HFF-Myc (cell line): ENCODE data around the gene CHMP2A.
"Not testable (repeated sequence)": the region's sequence is repeated elsewhere in the genome, so short reads cannot be mapped to it uniquely, and the experiment has no call there.

ENCODE experiments used
- DNase-seq: peaks from one replicate; pipeline ENCODE4 v3.0.0-alpha.2; 2011; ENCODE audit warnings: low read depth; ENCODE audit errors: extremely low read depth
- H3K4me3 ChIP-seq: replicated peaks from 2 replicates; pipeline ENCODE4 v1.5.1; 2011; ENCODE audit warnings: low read depth, mild to moderate bottlenecking, control low read depth, low read length
- TF ChIP-seq, protein P1 (sequence below): IDR thresholded peaks from 2 replicates; pipeline ENCODE4 v1.5.1; 2012; ENCODE audit warnings: mild to moderate bottlenecking, low read depth, low read length, control low read depth; ENCODE audit errors: missing control alignments

The CHMP2A gene

DNA sequence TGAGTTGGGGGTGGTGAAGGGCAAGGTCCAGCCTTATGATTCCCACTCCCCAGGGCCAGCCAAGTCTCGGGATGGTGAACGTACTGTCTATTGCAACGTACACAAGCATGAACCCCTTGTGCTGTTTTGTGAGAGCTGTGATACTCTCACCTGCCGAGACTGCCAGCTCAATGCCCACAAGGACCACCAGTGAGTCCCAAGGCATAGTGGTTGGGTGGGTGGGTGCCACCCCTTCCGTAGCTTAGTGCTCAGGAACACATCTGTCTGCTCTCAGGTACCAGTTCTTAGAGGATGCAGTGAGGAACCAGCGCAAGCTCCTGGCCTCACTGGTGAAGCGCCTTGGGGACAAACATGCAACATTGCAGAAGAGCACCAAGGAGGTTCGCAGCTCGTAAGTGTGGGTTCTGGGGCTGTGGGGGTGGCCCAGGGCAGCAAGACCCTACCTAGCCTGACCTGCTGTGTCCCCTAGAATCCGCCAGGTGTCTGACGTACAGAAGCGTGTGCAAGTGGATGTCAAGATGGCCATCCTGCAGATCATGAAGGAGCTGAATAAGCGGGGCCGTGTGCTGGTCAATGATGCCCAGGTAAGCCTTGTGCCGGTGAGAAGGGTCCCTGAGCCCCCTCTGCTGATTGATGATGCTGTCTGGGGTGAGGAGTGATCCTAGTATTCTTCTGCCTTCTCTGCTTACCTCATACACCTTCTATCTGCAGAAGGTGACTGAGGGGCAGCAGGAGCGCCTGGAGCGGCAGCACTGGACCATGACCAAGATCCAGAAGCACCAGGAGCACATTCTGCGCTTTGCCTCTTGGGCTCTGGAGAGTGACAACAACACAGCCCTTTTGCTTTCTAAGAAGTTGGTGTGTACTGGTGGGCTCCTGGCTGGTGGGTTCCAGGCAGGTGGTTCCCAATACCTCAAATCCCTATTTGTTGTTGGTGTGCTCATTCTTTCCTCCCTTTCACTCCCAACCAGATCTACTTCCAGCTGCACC lies 7.3 kb downstream of the CHMP2A start:
- no peak for DNase-seq
- H3K4me3 ChIP-seq = peak overlapping the region; percentile 98
- TF ChIP-seq, protein P1, sequence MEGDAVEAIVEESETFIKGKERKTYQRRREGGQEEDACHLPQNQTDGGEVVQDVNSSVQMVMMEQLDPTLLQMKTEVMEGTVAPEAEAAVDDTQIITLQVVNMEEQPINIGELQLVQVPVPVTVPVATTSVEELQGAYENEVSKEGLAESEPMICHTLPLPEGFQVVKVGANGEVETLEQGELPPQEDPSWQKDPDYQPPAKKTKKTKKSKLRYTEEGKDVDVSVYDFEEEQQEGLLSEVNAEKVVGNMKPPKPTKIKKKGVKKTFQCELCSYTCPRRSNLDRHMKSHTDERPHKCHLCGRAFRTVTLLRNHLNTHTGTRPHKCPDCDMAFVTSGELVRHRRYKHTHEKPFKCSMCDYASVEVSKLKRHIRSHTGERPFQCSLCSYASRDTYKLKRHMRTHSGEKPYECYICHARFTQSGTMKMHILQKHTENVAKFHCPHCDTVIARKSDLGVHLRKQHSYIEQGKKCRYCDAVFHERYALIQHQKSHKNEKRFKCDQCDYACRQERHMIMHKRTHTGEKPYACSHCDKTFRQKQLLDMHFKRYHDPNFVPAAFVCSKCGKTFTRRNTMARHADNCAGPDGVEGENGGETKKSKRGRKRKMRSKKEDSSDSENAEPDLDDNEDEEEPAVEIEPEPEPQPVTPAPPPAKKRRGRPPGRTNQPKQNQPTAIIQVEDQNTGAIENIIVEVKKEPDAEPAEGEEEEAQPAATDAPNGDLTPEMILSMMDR = no peak

DNA sequence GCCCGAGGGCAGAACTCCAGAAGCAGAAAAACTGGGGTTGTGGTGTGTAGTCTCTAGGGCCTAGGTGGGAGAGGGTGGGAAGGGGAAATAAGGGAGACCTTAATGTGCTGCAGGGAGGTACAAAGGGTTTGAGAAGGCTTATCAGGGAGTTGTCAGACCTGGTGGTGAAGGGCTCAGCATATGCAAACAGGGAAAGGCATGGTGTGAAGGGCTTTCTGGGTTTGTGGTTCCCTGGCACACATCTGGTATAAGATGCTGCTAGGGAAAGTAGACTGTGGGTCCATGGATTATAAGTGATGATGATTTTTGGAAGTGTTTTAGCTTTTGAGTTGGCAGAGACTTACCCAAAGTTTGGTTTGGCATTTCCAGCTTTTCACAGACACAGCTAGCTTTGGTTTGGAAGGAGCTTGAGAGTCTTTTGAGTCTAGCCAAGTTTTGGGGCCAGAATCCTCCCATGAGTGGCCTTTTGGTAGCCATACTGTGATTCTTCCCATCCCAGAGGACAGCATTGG lies 8.8 kb downstream of the CHMP2A start:
- DNase-seq = no peak
- TF ChIP-seq, protein P1 = no peak
- H3K4me3 ChIP-seq = peak overlapping the region; percentile 98

DNA sequence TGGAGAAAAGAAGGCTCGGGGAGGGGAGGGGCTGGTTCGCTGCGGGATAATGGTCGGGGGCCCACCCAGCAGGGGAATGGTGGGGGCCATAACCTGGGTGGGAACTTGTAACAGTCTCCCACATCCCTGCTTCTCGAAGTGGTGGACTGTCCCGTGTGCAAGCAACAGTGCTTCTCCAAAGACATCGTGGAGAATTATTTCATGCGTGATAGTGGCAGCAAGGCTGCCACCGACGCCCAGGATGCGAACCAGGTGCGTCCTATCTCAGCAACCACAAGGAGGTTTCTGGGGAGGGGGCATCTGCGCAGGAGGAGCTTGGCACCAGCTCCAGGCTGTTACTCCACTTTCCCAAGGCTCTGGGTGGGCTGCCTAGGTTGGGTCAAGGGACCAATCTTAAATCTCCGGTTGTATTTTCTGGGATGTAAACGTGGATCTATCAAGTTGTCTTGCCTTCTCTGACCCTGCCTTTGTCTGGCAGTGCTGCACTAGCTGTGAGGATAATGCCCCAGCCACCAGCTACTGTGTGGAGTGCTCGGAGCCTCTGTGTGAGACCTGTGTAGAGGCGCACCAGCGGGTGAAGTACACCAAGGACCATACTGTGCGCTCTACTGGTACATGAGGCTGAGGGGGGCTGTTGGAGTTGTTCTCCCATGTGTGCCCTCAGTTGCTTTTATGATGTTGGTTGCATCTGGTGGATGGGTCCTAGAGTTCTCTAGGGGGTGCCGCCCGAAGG lies 9.5 kb downstream of the CHMP2A start:
- TF ChIP-seq, protein P1 = no peak
- no peak for DNase-seq
- peak overlapping the region; percentile 98 for H3K4me3 ChIP-seq

DNA sequence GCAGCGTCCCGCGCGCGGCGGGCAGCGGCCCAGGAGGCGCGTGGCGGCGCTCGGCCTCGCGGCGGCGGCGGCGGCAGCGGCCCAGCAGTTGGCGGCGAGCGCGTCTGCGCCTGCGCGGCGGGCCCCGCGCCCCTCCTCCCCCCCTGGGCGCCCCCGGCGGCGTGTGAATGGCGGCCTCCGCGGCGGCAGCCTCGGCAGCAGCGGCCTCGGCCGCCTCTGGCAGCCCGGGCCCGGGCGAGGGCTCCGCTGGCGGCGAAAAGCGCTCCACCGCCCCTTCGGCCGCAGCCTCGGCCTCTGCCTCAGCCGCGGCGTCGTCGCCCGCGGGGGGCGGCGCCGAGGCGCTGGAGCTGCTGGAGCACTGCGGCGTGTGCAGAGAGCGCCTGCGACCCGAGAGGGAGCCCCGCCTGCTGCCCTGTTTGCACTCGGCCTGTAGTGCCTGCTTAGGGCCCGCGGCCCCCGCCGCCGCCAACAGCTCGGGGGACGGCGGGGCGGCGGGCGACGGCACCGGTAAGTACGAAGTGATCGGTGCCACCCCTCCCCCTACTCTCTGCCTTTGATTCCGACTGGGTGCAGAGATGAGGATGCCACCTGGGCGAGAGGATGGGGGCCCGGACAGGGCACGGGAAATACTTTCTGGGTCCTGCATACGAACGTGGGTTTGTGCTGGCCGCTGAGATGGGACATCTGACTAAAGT lies 10.2 kb downstream of the CHMP2A start:
- TF ChIP-seq, protein P1 = no peak
- no peak for DNase-seq
- H3K4me3 ChIP-seq = peak overlapping the region; percentile 98

DNA sequence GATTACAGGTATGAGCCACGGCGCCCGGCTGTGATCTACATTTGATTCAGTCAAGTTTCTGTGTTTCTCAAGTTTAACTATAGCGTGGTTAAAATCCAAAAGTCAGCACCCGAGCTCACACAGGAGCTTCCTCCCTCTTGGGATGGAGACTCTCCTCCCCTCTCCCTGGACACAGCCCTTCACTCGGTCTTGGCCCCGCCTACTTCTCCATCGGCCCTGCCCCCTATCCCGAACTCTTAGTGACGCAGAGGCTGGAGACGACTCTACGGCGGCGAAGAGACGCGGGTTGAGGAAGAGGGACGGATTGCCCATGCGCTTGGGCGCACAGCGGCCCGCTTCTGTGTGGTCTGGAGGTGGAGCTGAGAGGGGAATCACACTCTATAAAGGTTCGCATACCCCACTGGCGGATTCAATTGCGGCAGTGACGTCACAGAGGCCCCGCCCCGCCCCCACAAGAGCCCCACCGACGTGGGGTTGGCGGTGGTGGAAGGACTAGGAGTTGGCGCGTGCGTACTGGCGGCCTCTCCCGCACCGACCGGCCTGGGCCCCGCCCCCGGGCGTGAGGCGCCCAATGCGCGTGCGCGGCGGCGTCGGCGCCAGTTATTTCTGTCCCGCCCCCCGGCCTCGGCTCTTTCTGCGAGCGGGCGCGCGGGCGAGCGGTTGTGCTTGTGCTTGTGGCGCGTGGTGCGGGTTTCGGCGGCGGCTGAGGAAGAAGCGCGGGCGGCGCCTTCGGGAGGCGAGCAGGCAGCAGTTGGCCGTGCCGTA lies 10.9 kb downstream of the CHMP2A start, which contains the start of gene TRIM28:
TSS of gene TRIM28 (plus strand) at position 239 of the 765 bp plus-strand sequence. CDS start 694 bp downstream, outside the sequence.
- TF ChIP-seq, protein P1 = no peak
- peak; percentile 98 for DNase-seq
- H3K4me3 ChIP-seq = peak within 1 kb of the TSS; percentile 98

DNA sequence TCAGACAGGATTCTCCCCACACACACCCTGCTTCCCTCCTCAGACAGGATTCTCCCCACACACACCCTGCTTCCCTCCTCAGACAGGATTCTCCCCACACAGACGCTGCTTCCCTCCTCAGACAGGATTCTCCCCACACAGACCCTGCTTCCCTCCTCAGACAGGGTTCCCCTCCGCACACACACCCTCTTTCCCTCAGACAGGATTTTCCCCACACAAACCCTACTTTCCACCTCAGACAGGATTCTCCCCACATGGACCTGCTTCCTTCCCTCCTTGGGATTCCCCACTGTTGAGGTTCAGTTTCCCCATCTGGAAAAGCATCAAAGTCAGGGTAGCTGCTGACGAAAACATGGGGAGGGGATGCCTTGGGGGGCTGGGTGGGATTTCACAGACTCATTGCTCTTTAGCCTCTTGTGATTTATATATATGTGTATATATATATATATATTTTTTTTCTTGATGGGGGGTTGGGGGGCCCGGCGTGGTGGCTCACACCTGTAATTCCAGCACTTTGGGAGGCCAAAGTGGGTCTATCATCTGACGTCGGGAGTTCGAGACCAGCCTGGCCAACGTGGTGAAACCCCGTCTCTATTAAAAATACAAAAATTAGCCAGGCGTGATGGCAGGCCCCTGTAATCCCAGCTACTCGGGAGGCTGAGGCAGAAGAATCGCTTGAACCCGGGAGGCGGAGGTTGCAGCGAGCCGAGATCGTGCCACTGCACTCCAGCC lies 12.1 kb downstream of the CHMP2A start:
- not testable (repeated sequence) for H3K4me3 ChIP-seq, DNase-seq

DNA sequence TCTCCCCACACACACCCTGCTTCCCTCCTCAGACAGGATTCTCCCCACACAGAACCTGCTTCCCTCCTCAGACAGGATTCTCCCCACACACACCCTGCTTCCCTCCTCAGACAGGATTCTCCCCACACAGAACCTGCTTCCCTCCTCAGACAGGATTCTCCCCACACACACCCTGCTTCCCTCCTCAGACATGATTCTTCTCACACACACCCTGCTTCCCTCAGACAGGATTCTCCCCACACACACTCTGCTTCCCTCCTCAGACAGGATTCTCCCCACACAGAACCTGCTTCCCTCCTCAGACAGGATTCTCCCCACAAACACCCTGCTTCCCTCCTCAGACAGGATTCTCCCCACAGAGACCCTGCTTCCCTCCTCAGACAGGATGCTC lies 15.7 kb downstream of the CHMP2A start:
- not testable (repeated sequence) for DNase-seq, H3K4me3 ChIP-seq
